ENCODE data around the gene RMDN2.
"Not testable (repeated sequence)": the region's sequence is repeated elsewhere in the genome, so short reads cannot be mapped to it uniquely, and the experiment has no call there.

- not testable (repeated sequence) for TF ChIP-seq CTCF, POLR2A (IDR thresholded peaks at IDR 0.05)
These were observed 16.2 kb downstream of the RMDN2 start for GRCh38 chr2:37941267-37941666.

All from thyroid gland (tissue), 4 donors.